Activated CD4-positive, alpha-beta memory T cell treated with anti-CD3 and anti-CD28 coated beads, Interleukin-2, amount 10 ng/mL, durations not matched to agents 7 days and 5 days (primary cell): ENCODE results near the gene ITIH6. TPM values are rescaled to one million over a fixed set of nuclear protein-coding genes. Genes with fewer than 3 reads are reported as not detected.
"Not testable (repeated sequence)": the region's sequence is repeated elsewhere in the genome, so short reads cannot be mapped to it uniquely, and the experiment has no call there.

Source experiments
- CTCF ChIA-PET: fragments of 350-600 bp; sonication (Branson Sonifier 250); formaldehyde crosslinking; loops from one replicate; lab custom pipeline; 2021; ENCODE audit warnings: antibody characterized with exemption, inconsistent platforms; lab: Charles Lee
- POLR2A ChIA-PET: fragments of 350-600 bp; sonication (Branson Sonifier 250); formaldehyde crosslinking; loops from one replicate; lab custom pipeline; 2021; ENCODE audit warnings: antibody characterized with exemption; lab: Charles Lee
- DNase-seq: peaks from one replicate; pipeline ENCODE4 v3.0.0-alpha.2; 2020
- H3K27ac Mint-ChIP-seq: one replicate; pipeline ENCODE4 v1.8.0; 2021; ENCODE audit warnings: mild to moderate bottlenecking, mixed read lengths
- H3K27me3 Mint-ChIP-seq: one replicate; pipeline ENCODE4 v1.8.0; 2021; ENCODE audit warnings: mixed read lengths
- H3K36me3 Mint-ChIP-seq: one replicate; pipeline ENCODE4 v1.8.0; 2021; ENCODE audit warnings: low read depth, mixed read lengths
- H3K4me1 Mint-ChIP-seq: one replicate; pipeline ENCODE4 v1.8.0; 2021; ENCODE audit warnings: mixed read lengths
- H3K4me3 Mint-ChIP-seq: one replicate; pipeline ENCODE4 v1.8.0; 2021; ENCODE audit warnings: mild to moderate bottlenecking, mixed read lengths
- H3K9me3 Mint-ChIP-seq: one replicate; pipeline ENCODE4 v1.8.0; 2021; ENCODE audit warnings: mixed read lengths
- total RNA-seq, 2 experiments: library from RNA; stranded (reverse); gene quantifications; one replicate each; pipeline ENCODE4 v1.2.3, GENCODE V29; 2021

ITIH6 gene
- total RNA-seq, 2 experiments from 2014 or later: not detected

- H3K4me3 Mint-ChIP-seq, H3K36me3 Mint-ChIP-seq, H3K27me3 Mint-ChIP-seq, POLR2A ChIA-PET, H3K27ac Mint-ChIP-seq, CTCF ChIA-PET, H3K4me1 Mint-ChIP-seq, H3K9me3 Mint-ChIP-seq: not testable (repeated sequence)
- peak; percentile 20 for DNase-seq
These were observed 59.5 kb downstream of the ITIH6 start for GRCh38 chrX:54738567-54738966.

DNA sequence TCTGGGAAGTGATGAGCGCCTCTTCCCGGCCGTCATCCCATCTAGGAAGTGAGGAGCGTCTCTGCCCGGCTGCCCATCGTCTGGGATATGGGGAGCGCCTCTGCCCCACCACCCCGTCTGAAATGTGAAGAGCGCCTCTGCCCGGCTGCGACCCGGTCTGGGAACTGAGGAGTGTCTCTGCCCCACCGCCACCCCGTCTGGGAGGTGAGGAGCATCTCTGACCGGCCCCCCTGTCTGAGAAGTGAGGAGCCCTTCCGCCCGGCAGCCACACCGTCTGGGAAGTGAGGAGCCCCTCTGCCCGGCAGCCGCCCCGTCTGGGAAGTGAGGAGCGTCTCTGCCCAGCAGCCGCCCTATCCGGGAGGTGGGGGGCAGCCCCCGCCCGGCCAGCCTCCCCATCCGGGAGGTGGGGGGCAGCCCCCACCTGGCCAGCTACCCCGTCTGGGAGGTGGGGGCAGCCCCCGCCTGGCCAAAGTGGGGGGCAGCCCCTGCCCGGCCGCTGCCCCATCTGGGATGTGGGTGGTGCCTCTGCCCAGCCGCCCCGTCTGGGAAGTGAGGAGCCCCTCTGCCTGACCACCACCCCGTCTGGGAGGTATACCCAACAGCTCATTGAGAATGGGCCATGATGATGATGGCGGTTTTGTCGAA is 61.6 kb downstream of the ITIH6 start:
- H3K27me3 Mint-ChIP-seq, POLR2A ChIA-PET, H3K4me1 Mint-ChIP-seq, H3K4me3 Mint-ChIP-seq, H3K36me3 Mint-ChIP-seq, CTCF ChIA-PET, H3K27ac Mint-ChIP-seq, DNase-seq, H3K9me3 Mint-ChIP-seq: not testable (repeated sequence)

DNA sequence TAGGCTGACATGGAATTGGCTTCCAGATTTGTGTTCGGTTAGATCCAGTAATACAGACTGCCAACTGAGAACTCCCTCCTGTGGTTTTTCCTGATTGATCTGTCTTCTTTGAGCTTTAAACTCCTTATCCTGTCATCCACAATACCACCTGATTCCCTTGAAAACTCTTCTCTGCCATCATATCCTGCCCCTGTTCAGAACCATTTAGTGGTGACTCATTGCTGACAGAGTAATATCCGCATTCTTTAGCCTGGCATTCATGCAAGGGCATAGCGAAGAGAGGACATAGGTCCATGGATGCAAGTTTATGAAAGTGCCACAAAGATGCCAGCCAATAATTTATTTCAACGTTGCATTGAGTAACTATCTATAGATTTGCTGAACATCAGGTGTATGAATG is 76.6 kb downstream of the ITIH6 start:
- Mint-ChIP-seq H3K9me3 (no peaks in the 10 kb centered on the region), H3K4me3 (no peak overlapping the region), H3K27me3 (peaks cover 3% of the 10 kb centered on the region), H3K4me1 (no peaks in the 10 kb centered on the region), H3K27ac (no peak overlapping the region), H3K36me3 (no peaks in the 10 kb centered on the region)
- POLR2A ChIA-PET: no interaction called here
- CTCF ChIA-PET: no interaction called here
- no peak for DNase-seq

DNA sequence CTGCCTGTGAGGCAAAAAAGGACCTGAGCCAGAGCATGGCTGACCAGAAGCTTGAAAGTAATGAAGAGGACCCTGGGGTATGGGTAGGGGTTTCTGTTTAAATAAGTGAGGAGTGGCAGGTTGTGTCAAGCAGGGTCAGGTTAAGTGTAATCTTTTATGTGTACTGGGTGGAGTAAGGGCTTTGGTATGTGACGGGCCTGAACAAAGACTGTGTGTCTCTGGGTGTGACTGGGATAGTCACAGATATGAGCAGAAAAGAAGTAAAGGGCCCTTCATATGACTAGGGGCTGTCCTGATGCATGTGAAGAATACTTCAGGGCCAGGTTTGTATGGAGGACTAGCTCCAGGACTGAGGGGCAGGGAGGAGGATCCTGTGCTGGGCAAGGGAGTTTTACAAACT is 82.4 kb downstream of the ITIH6 start:
- no peaks in the 10 kb centered on the region for H3K36me3 Mint-ChIP-seq
- ChIA-PET POLR2A (no interaction called here), CTCF (no interaction called here)
- no peaks in the 10 kb centered on the region for H3K9me3 Mint-ChIP-seq
- H3K4me3 Mint-ChIP-seq: no peak overlapping the region
- no peaks in the 10 kb centered on the region for H3K4me1 Mint-ChIP-seq
- no peaks in the 10 kb centered on the region for H3K27me3 Mint-ChIP-seq
- no peak for DNase-seq
- no peak overlapping the region for H3K27ac Mint-ChIP-seq

DNA sequence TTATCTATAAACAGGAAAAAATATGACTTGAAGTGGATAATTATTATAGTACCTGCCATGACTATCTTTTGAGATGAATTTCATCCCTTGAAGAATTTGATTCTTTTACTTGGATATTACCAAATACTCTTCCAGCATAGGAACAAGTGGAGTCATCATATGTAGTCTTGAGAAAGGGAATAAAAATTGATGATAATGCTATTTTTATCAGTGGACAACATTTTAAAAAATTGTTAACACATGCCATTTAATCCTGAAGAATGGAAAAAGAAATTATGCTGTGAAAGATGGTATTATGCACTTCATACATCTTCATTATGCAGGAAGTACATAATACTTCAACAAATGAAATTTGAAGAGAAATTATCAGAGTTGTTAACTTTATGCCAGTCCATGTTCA is 83.6 kb downstream of the ITIH6 start:
- DNase-seq: no peak
- POLR2A ChIA-PET: no interaction called here
- no peak overlapping the region for H3K4me3 Mint-ChIP-seq

DNA sequence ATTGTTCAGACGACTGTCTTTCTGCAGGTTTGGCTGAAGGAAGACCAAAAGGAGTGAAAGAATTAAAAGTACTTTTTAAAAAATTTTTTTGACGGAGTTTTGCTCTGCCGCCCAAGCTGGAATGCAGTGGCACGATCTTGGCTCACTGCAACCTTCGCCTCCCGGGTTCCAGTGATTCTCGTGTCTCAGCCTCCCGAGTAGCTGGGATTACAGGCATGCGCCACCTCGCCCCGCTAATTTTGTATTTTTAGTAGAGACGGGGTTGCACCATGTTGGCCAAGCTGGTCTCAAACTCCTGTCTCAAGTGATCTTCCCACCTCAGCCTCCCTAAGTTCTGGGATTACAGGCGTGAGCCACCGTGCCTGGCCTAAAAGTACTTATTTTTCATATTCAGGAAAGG is 86.3 kb downstream of the ITIH6 start:
- POLR2A ChIA-PET: no interaction called here
- no peaks in the 10 kb centered on the region for H3K4me1 Mint-ChIP-seq

More for the DNA sequence above, 83.6 kb downstream of the ITIH6 start:
- Mint-ChIP-seq H3K27me3 (no peaks in the 10 kb centered on the region), H3K4me1 (no peaks in the 10 kb centered on the region), H3K27ac (no peak overlapping the region), H3K36me3 (no peaks in the 10 kb centered on the region), H3K9me3 (no peaks in the 10 kb centered on the region)
- CTCF ChIA-PET: no interaction called here

DNA sequence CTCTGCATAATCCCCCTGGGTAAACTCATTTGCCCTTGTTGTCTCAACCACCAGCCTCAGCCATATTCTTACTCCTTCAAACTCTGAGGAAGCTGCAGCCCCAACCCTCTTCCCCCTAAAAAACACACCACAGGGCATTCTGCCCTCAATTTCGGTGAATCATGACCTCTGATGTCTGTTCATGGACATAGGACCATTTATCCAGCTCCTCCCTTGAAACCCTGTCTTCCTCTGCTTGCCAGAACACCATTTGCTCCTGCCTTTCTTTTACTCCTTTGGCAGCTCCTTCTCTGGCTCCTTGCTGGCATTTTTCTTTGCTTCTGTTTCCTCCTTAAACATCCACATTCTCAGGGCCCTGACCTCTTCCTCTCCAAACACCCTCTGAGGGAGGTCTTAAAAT is 87.1 kb downstream of the ITIH6 start:
- no peaks in the 10 kb centered on the region for H3K4me1 Mint-ChIP-seq
- ChIA-PET CTCF (no interaction called here), POLR2A (no interaction called here)
- H3K36me3 Mint-ChIP-seq: no peaks in the 10 kb centered on the region
- H3K27ac Mint-ChIP-seq: no peak overlapping the region
- H3K9me3 Mint-ChIP-seq: no peaks in the 10 kb centered on the region
- no peak for DNase-seq
- peaks cover 4% of the 10 kb centered on the region for H3K27me3 Mint-ChIP-seq
- no peak overlapping the region for H3K4me3 Mint-ChIP-seq

More for the DNA sequence above, 86.3 kb downstream of the ITIH6 start:
- DNase-seq: no peak
- Mint-ChIP-seq H3K4me3 (no peak overlapping the region), H3K36me3 (no peaks in the 10 kb centered on the region), H3K9me3 (no peaks in the 10 kb centered on the region), H3K27me3 (no peaks in the 10 kb centered on the region), H3K27ac (no peak overlapping the region)
- CTCF ChIA-PET: no interaction called here

DNA sequence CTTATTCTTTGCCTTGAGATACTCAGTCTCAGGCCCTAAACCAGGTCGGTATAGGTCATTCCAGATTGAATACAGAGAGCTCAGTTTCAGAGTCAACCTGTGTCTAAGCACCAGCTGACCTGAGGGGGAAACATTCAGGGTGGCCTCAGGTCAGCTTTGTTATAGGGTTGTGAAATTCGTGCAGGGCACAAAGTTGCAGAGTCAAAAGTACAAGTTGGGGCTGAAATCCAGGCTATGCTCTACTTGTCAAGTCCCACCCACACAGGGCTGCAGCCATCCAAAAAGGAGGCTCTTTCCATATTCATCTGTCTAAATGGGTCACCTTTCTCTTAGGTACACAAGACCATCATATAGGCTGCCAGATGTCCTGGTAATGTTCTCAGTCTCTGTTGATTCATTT is 89.7 kb downstream of the ITIH6 start:
- no peaks in the 10 kb centered on the region for H3K9me3 Mint-ChIP-seq
- peaks cover 7% of the 10 kb centered on the region for H3K27me3 Mint-ChIP-seq
- H3K36me3 Mint-ChIP-seq: no peaks in the 10 kb centered on the region
- H3K27ac Mint-ChIP-seq: no peak overlapping the region
- ChIA-PET POLR2A (no interaction called here), CTCF (no interaction called here)
- H3K4me3 Mint-ChIP-seq: no peak overlapping the region
- H3K4me1 Mint-ChIP-seq: no peaks in the 10 kb centered on the region
- DNase-seq: no peak

Other genes with a start within 250 kb of the ITIH6 start
- 10 to 100 TPM; 63.3 to 70.1 TPM for gene MAGED2, start 9.5 kb upstream of the ITIH6 start, total RNA-seq
- 1 to 10 TPM; 1.4 to 1.5 TPM for gene TRO, start 122.6 kb upstream of the ITIH6 start, total RNA-seq
- gene PFKFB1, start 195.9 kb upstream of the ITIH6 start, total RNA-seq: under 1 TPM; 0.45 to 0.60 TPM
- 10 to 100 TPM; 25.5 to 26.8 TPM for gene APEX2, start 202.1 kb upstream of the ITIH6 start, total RNA-seq
- gene ALAS2, start 232.7 kb upstream of the ITIH6 start, total RNA-seq: not detected